SK-N-SH treated with all-trans-retinoic acid at 6 μM for 48 hours (cell line): ENCODE results near the gene ANKRD17.

Experiments used
- ATAC-seq: fragments of 200-7000 bp; cut with Tn5 transposase; 3 replicates; pipeline ENCODE4 v1.9.1; 2020; ENCODE audit warnings: mild to moderate bottlenecking, moderate library complexity
- ARNTL ChIP-seq: fragments of 450-650 bp; formaldehyde crosslinking; IDR thresholded peaks from 2 replicates; pipeline ENCODE4 v1.5.0; 2020; ENCODE audit warnings: low read depth, mild to moderate bottlenecking, moderate library complexity, borderline replicate concordance
- BACH2 ChIP-seq: fragments of 250-450 bp; sonication (Bioruptor Pico); IDR thresholded peaks from 2 replicates; pipeline ENCODE4 v1.9.0; 2021; ENCODE audit warnings: mild to moderate bottlenecking, borderline replicate concordance
- CREB5 ChIP-seq: fragments of 250-450 bp; sonication (Bioruptor Pico); IDR thresholded peaks from 2 replicates; pipeline ENCODE4 v1.5.1; 2020; ENCODE audit warnings: low read depth, mild to moderate bottlenecking, moderate library complexity
- CSDC2 ChIP-seq: fragments of 250-450 bp; sonication (Bioruptor Pico); IDR thresholded peaks from 2 replicates; pipeline ENCODE4 v1.5.0; 2020; ENCODE audit warnings: mild to moderate bottlenecking, moderate library complexity
- CSRNP3 ChIP-seq: fragments of 250-450 bp; sonication (Bioruptor Pico); IDR thresholded peaks from 2 replicates; pipeline ENCODE4 v1.5.1; 2021; ENCODE audit warnings: mild to moderate bottlenecking, moderate library complexity
- ESRRG ChIP-seq: fragments of 250-450 bp; sonication (Bioruptor Pico); IDR thresholded peaks from 2 replicates; pipeline ENCODE4 v1.6.1; 2021; ENCODE audit warnings: mild to moderate bottlenecking
- GLIS3 ChIP-seq: fragments of 250-450 bp; sonication (Bioruptor Pico); IDR thresholded peaks from 2 replicates; pipeline ENCODE4 v1.5.0; 2020; ENCODE audit warnings: mild to moderate bottlenecking, moderate library complexity
- ISL1 ChIP-seq: fragments of 250-450 bp; sonication (Bioruptor Pico); IDR thresholded peaks from 2 replicates; pipeline ENCODE4 v2.1.2; 2022; ENCODE audit warnings: mild to moderate bottlenecking, moderate library complexity
- OSR1 ChIP-seq: fragments of 250-450 bp; sonication (Bioruptor Pico); IDR thresholded peaks from 2 replicates; pipeline ENCODE4 v1.8.0; 2022; ENCODE audit warnings: moderate library complexity, mild to moderate bottlenecking, inconsistent platforms
- PATZ1 ChIP-seq: fragments of 250-450 bp; sonication (Bioruptor Pico); IDR thresholded peaks from 2 replicates; pipeline ENCODE4 v1.8.0; 2020; ENCODE audit warnings: mild to moderate bottlenecking, moderate library complexity, borderline replicate concordance
- POU6F1 ChIP-seq: fragments of 250-450 bp; sonication (Bioruptor Pico); IDR thresholded peaks from 2 replicates; pipeline ENCODE4 v1.8.0; 2021; ENCODE audit warnings: low read depth, mild to moderate bottlenecking, moderate library complexity, borderline replicate concordance
- PPARA ChIP-seq: fragments of 250-450 bp; sonication (Bioruptor Pico); IDR thresholded peaks from 2 replicates; pipeline ENCODE4 v1.5.0; 2020; ENCODE audit warnings: mild to moderate bottlenecking, borderline replicate concordance
- RARB ChIP-seq: fragments of 250-450 bp; sonication (Bioruptor Pico); IDR thresholded peaks from 2 replicates; pipeline ENCODE4 v1.8.0; 2021; ENCODE audit warnings: mild to moderate bottlenecking, moderate library complexity
- SNAI2 ChIP-seq: fragments of 250-450 bp; sonication (Bioruptor Pico); IDR thresholded peaks from 2 replicates; pipeline ENCODE4 v1.5.0; 2020; ENCODE audit warnings: mild to moderate bottlenecking, moderate library complexity
- TCF4 ChIP-seq: fragments of 250-450 bp; sonication (Bioruptor Pico); IDR thresholded peaks from 2 replicates; pipeline ENCODE4 v1.8.0; 2021; ENCODE audit warnings: mild to moderate bottlenecking, moderate library complexity, borderline replicate concordance
- TOX ChIP-seq: fragments of 250-450 bp; sonication (Bioruptor Pico); IDR thresholded peaks from 2 replicates; pipeline ENCODE4 v1.8.0; 2021; ENCODE audit warnings: mild to moderate bottlenecking, moderate library complexity, borderline replicate concordance
- TSHZ2 ChIP-seq: fragments of 250-450 bp; sonication (Bioruptor Pico); IDR thresholded peaks from 2 replicates; pipeline ENCODE4 v1.5.0; 2020; ENCODE audit warnings: mild to moderate bottlenecking, moderate library complexity
- ZFP30 ChIP-seq: fragments of 450-650 bp; formaldehyde crosslinking; IDR thresholded peaks from 2 replicates; pipeline ENCODE4 v1.5.0; 2022; ENCODE audit warnings: mild to moderate bottlenecking, moderate library complexity
- ZNF70 ChIP-seq: fragments of 450-650 bp; formaldehyde crosslinking; IDR thresholded peaks from 2 replicates; pipeline ENCODE4 v1.5.0; 2020; ENCODE audit warnings: mild to moderate bottlenecking, moderate library complexity

The ANKRD17 gene

GRCh38 chr4:73051625-73052024, 207.0 kb downstream of the ANKRD17 start:
- no peak for TF ChIP-seq TSHZ2
- TF ChIP-seq SNAI2: no peak
- TF ChIP-seq CSRNP3 (CRISPR knock-in tag): no peak
- TF ChIP-seq PPARA (CRISPR knock-in tag): no peak
- TF ChIP-seq ARNTL (CRISPR knock-in tag): no peak
- TF ChIP-seq TOX (CRISPR knock-in tag): no peak
- TF ChIP-seq POU6F1 (CRISPR knock-in tag): no peak
- TF ChIP-seq, all 23 proteins: peak for 0
- ATAC-seq: no peak

- TF ChIP-seq SNAI2: no peak
- no peak for TF ChIP-seq ZNF70 (CRISPR knock-in tag)
- TF ChIP-seq ISL1 (CRISPR knock-in tag): no peak
- no peak for TF ChIP-seq TSHZ2
- no peak for TF ChIP-seq BACH2 (CRISPR knock-in tag)
- TF ChIP-seq POU6F1 (CRISPR knock-in tag): no peak
- TF ChIP-seq PATZ1 (CRISPR knock-in tag): no peak
- TF ChIP-seq ARNTL (CRISPR knock-in tag): no peak
- no peak for TF ChIP-seq OSR1 (CRISPR knock-in tag)
- no peak for TF ChIP-seq CSDC2 (CRISPR knock-in tag)
- TF ChIP-seq CREB5 (CRISPR knock-in tag): no peak
- no peak for TF ChIP-seq ESRRG (CRISPR knock-in tag)
- no peak for TF ChIP-seq ZFP30 (CRISPR knock-in tag)
- TF ChIP-seq RARB: no peak
- TF ChIP-seq TCF4: no peak
- TF ChIP-seq TOX (CRISPR knock-in tag): no peak
- no peak for TF ChIP-seq GLIS3
- TF ChIP-seq, all 23 proteins: peak for 0
- ATAC-seq: no peak
These were observed 212.7 kb downstream of the ANKRD17 start for GRCh38 chr4:73045879-73046278.
